D721Med (cell line): ENCODE measurements around the gene DGKD.

Source experiments
- DNase-seq: peaks from one replicate; pipeline ENCODE4 v3.0.0; 2011; ENCODE audit warnings: low spot score; ENCODE audit not compliant: insufficient read length
- FAIRE-seq: peaks from 2 replicates; lab custom pipeline; 2011; peaks lifted over from hg19 to GRCh38; lab: Jason Lieb, UNC
- CTCF ChIP-seq: IDR thresholded peaks from 2 replicates; pipeline ENCODE4 v1.5.1; 2012; ENCODE audit warnings: mild to moderate bottlenecking, control low read depth; ENCODE audit not compliant: insufficient read depth; ENCODE audit errors: missing control alignments

The DGKD gene

GRCh38 chr2:233407771-233408181 is 53.5 kb downstream of the DGKD start:
- no peak for TF ChIP-seq CTCF
- DNase-seq (no peak), FAIRE-seq (no peak)

- no peak for TF ChIP-seq CTCF
- no peak for FAIRE-seq
- no peak for DNase-seq
Measured at GRCh38 chr2:233408366-233409285, 54.3 kb downstream of the DGKD start.

- no peak for DNase-seq
- TF ChIP-seq CTCF: no peak
- no peak for FAIRE-seq
Measured at GRCh38 chr2:233409286-233409991, 55.1 kb downstream of the DGKD start.

- no peak for DNase-seq
- no peak for TF ChIP-seq CTCF
- no peak for FAIRE-seq
Measured at GRCh38 chr2:233410196-233410760, 56.0 kb downstream of the DGKD start.

GRCh38 chr2:233411162-233411561 is 56.9 kb downstream of the DGKD start:
- no peak for FAIRE-seq
- no peak for TF ChIP-seq CTCF

GRCh38 chr2:233412405-233412804 is 58.1 kb downstream of the DGKD start:
- no peak for FAIRE-seq
- DNase-seq: no peak
- TF ChIP-seq CTCF: no peak

More at GRCh38 chr2:233411162-233411561, 56.9 kb downstream of the DGKD start:
- no peak for DNase-seq
